MM.1S (cell line): ENCODE measurements around the gene EXOC4.

ENCODE experiments used
- EZH2 ChIP-seq: fragments of 300-600 bp; sonication (generic); optimal IDR thresholded peaks from 2 replicates; pipeline ENCODE3; 2017; ENCODE audit warnings: low read depth, mild to moderate bottlenecking, antibody characterized with exemption, low read length, mixed read lengths
- EZH2phosphoT487 ChIP-seq: fragments of 300-600 bp; sonication (generic); IDR thresholded peaks from 2 replicates; pipeline ENCODE4 v1.6.1; 2018; ENCODE audit warnings: antibody characterized with exemption, low read length
- TF ChIP-seq, protein P1 (sequence below): fragments of 300-600 bp; sonication (generic); IDR thresholded peaks from 2 replicates; pipeline ENCODE4 v1.5.1; 2016; ENCODE audit warnings: antibody characterized with exemption, low read length, mixed read lengths

DNA sequence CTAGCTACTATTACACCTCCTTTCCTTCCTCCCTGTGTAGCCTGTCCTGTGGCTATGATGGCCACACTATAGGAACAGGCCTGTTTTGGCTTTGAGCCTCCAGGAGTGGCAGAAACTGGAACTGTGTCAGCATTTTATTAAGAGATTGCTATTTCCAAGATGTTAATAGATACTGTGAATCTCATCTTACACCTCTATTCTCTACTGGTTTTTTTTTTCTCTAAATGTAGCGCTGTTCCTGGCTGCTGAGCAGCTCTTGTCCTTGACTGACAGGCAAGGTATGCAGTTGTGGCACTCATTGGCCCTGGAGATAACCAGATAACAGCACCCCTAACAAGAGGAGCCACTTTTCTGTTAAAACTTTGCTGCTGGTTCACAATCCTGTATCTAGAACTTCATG, 119.5 kb downstream of the EXOC4 start:
- TF ChIP-seq, protein P1, sequence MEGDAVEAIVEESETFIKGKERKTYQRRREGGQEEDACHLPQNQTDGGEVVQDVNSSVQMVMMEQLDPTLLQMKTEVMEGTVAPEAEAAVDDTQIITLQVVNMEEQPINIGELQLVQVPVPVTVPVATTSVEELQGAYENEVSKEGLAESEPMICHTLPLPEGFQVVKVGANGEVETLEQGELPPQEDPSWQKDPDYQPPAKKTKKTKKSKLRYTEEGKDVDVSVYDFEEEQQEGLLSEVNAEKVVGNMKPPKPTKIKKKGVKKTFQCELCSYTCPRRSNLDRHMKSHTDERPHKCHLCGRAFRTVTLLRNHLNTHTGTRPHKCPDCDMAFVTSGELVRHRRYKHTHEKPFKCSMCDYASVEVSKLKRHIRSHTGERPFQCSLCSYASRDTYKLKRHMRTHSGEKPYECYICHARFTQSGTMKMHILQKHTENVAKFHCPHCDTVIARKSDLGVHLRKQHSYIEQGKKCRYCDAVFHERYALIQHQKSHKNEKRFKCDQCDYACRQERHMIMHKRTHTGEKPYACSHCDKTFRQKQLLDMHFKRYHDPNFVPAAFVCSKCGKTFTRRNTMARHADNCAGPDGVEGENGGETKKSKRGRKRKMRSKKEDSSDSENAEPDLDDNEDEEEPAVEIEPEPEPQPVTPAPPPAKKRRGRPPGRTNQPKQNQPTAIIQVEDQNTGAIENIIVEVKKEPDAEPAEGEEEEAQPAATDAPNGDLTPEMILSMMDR, result no peak
- TF ChIP-seq EZH2 (no peak), EZH2phosphoT487 (no peak)
